CD4-positive, alpha-beta T cell treated with Interleukin-1 beta for 1 hour (primary cell): Measurements from ENCODE around the gene PELI2.

Experiments
- DNase-seq, 2 donors: peaks; one replicate each; pipeline ENCODE4 v3.0.0-alpha.2; 2020 to 2022

PELI2 gene

GRCh38 chr14:56262530-56262929 is 144.3 kb downstream of the PELI2 start:
- DNase-seq = no peak

GRCh38 chr14:56268039-56268438 is 149.8 kb downstream of the PELI2 start:
- DNase-seq = no peak

- no peak for DNase-seq
These were observed 150.5 kb downstream of the PELI2 start for GRCh38 chr14:56268673-56269072.

- DNase-seq = no peak
These were observed 152.7 kb downstream of the PELI2 start for GRCh38 chr14:56270921-56271320.

- DNase-seq = no peak
These were observed 153.8 kb downstream of the PELI2 start for GRCh38 chr14:56271970-56272369.

GRCh38 chr14:56273155-56273554 is 154.9 kb downstream of the PELI2 start:
- DNase-seq = no peak

GRCh38 chr14:56273951-56274350 is 155.7 kb downstream of the PELI2 start:
- DNase-seq = no peak

- DNase-seq = no peak
These were observed 156.3 kb downstream of the PELI2 start for GRCh38 chr14:56274556-56274955.

GRCh38 chr14:56276108-56276507 is 157.9 kb downstream of the PELI2 start:
- no peak for DNase-seq

- DNase-seq = no peak
These were observed 160.2 kb downstream of the PELI2 start for GRCh38 chr14:56278383-56278782.

- DNase-seq = no peak
These were observed 162.6 kb downstream of the PELI2 start for GRCh38 chr14:56280843-56281242.

- DNase-seq = no peak
These were observed 164.0 kb downstream of the PELI2 start for GRCh38 chr14:56282179-56282578.

GRCh38 chr14:56284641-56285040 is 166.4 kb downstream of the PELI2 start:
- no peak for DNase-seq

- DNase-seq = no peak
These were observed 170.9 kb downstream of the PELI2 start for GRCh38 chr14:56289155-56289554.

- no peak for DNase-seq
These were observed 172.0 kb downstream of the PELI2 start for GRCh38 chr14:56290195-56290594.

GRCh38 chr14:56292970-56293369 is 174.8 kb downstream of the PELI2 start:
- DNase-seq = no peak

GRCh38 chr14:56293506-56293905 is 175.3 kb downstream of the PELI2 start:
- no peak for DNase-seq

GRCh38 chr14:56294128-56294527 is 175.9 kb downstream of the PELI2 start:
- DNase-seq = no peak

- DNase-seq = no peak
These were observed 177.5 kb downstream of the PELI2 start for GRCh38 chr14:56295743-56296142.

GRCh38 chr14:56297449-56297848 is 179.2 kb downstream of the PELI2 start:
- DNase-seq = no peak

- no peak for DNase-seq
These were observed 181.2 kb downstream of the PELI2 start for GRCh38 chr14:56299306-56299984.

GRCh38 chr14:56300495-56300894 is 182.3 kb downstream of the PELI2 start:
- no peak for DNase-seq

GRCh38 chr14:56304456-56304855 is 186.2 kb downstream of the PELI2 start:
- no peak for DNase-seq

GRCh38 chr14:56309198-56309597 is 191.0 kb downstream of the PELI2 start:
- no peak for DNase-seq

GRCh38 chr14:56310643-56311042 is 192.4 kb downstream of the PELI2 start:
- no peak for DNase-seq
